ENCODE results near the gene VSTM4.

VSTM4 gene

GRCh38 chr10:48982584-48982983 lies 132.7 kb downstream of the VSTM4 start:
- Mint-ChIP-seq H3K9me3 (no peaks in the 10 kb centered on the region), H3K36me3 (no peaks in the 10 kb centered on the region), H3K27ac (no peak overlapping the region), H3K4me1 (no peaks in the 10 kb centered on the region), H3K27me3 (no peaks in the 10 kb centered on the region), H3K4me3 (no peak overlapping the region)

GRCh38 chr10:48981310-48981907 lies 133.9 kb downstream of the VSTM4 start:
- H3K27ac Mint-ChIP-seq = no peak overlapping the region
- H3K4me3 Mint-ChIP-seq = no peak overlapping the region
- H3K36me3 Mint-ChIP-seq = no peaks in the 10 kb centered on the region
- no peaks in the 10 kb centered on the region for H3K4me1 Mint-ChIP-seq
- no peaks in the 10 kb centered on the region for H3K9me3 Mint-ChIP-seq
- H3K27me3 Mint-ChIP-seq = no peaks in the 10 kb centered on the region

- Mint-ChIP-seq H3K27ac (no peak overlapping the region), H3K36me3 (no peaks in the 10 kb centered on the region), H3K4me1 (no peaks in the 10 kb centered on the region), H3K27me3 (no peaks in the 10 kb centered on the region), H3K9me3 (no peaks in the 10 kb centered on the region), H3K4me3 (no peak overlapping the region)
These were observed 137.0 kb downstream of the VSTM4 start for GRCh38 chr10:48978318-48978717.

GRCh38 chr10:48976196-48976595 lies 139.1 kb downstream of the VSTM4 start:
- Mint-ChIP-seq H3K27ac (no peak overlapping the region), H3K27me3 (no peaks in the 10 kb centered on the region), H3K4me1 (no peaks in the 10 kb centered on the region), H3K9me3 (no peaks in the 10 kb centered on the region), H3K4me3 (no peak overlapping the region), H3K36me3 (no peaks in the 10 kb centered on the region)

GRCh38 chr10:48974510-48975156 lies 140.7 kb downstream of the VSTM4 start:
- Mint-ChIP-seq H3K27me3 (no peaks in the 10 kb centered on the region), H3K9me3 (no peaks in the 10 kb centered on the region), H3K36me3 (no peaks in the 10 kb centered on the region), H3K27ac (no peak overlapping the region), H3K4me3 (no peak overlapping the region), H3K4me1 (no peaks in the 10 kb centered on the region)

- Mint-ChIP-seq H3K9me3 (no peaks in the 10 kb centered on the region), H3K27me3 (no peaks in the 10 kb centered on the region), H3K4me3 (no peak overlapping the region), H3K27ac (no peak overlapping the region), H3K36me3 (no peaks in the 10 kb centered on the region), H3K4me1 (no peaks in the 10 kb centered on the region)
These were observed 142.3 kb downstream of the VSTM4 start for GRCh38 chr10:48973065-48973464.

- Mint-ChIP-seq H3K27me3 (no peaks in the 10 kb centered on the region), H3K9me3 (no peaks in the 10 kb centered on the region), H3K27ac (no peak overlapping the region), H3K4me1 (no peaks in the 10 kb centered on the region), H3K36me3 (no peaks in the 10 kb centered on the region), H3K4me3 (no peak overlapping the region)
These were observed 144.7 kb downstream of the VSTM4 start for GRCh38 chr10:48970654-48971053.

- H3K9me3 Mint-ChIP-seq = no peaks in the 10 kb centered on the region
- no peak overlapping the region for H3K27ac Mint-ChIP-seq
- H3K4me3 Mint-ChIP-seq = no peak overlapping the region
- no peaks in the 10 kb centered on the region for H3K36me3 Mint-ChIP-seq
- H3K27me3 Mint-ChIP-seq = no peaks in the 10 kb centered on the region
- H3K4me1 Mint-ChIP-seq = no peaks in the 10 kb centered on the region
These were observed 145.3 kb downstream of the VSTM4 start for GRCh38 chr10:48970046-48970445.

- Mint-ChIP-seq H3K9me3 (no peaks in the 10 kb centered on the region), H3K4me1 (no peaks in the 10 kb centered on the region), H3K4me3 (no peak overlapping the region), H3K27ac (no peak overlapping the region), H3K36me3 (no peaks in the 10 kb centered on the region), H3K27me3 (no peaks in the 10 kb centered on the region)
These were observed 147.3 kb downstream of the VSTM4 start for GRCh38 chr10:48968036-48968435.

GRCh38 chr10:48965460-48965859 lies 149.9 kb downstream of the VSTM4 start:
- Mint-ChIP-seq H3K36me3 (no peaks in the 10 kb centered on the region), H3K4me3 (no peak overlapping the region)

More at GRCh38 chr10:48965460-48965859, 149.9 kb downstream of the VSTM4 start:
- Mint-ChIP-seq H3K9me3 (no peaks in the 10 kb centered on the region), H3K27me3 (no peaks in the 10 kb centered on the region), H3K4me1 (no peaks in the 10 kb centered on the region), H3K27ac (no peak overlapping the region)

Data from activated naive CD4-positive, alpha-beta T cell treated with anti-CD3 and anti-CD28 coated beads, Interleukin-2, amount 50 U/mL, for 24 hours (primary cell).